ENCODE data around the gene CCDC157.
A peak's percentile ranks its signal among the peaks of the same experiment; 100 is the strongest.

CCDC157 gene

GRCh38 chr22:30323246-30323645, 33.6 kb upstream of the CCDC157 start:
- Histone ChIP-seq H3K4me2 (ENCODE audit: low read length, poor library complexity, severe bottlenecking) (no peak overlapping the region), H3K27ac (ENCODE audit: low read length, poor library complexity, severe bottlenecking) (no peak overlapping the region), H2AK5ac (ENCODE audit: low read length, severe bottlenecking) (no peak overlapping the region), H3K4me1 (ENCODE audit: control insufficient read depth, insufficient read depth, low read depth, low read length) (peaks cover 31% of the 10 kb centered on the region), H3K9me3 (ENCODE audit: control insufficient read depth, low read length) (no peaks in the 10 kb centered on the region), H3K27me3 (ENCODE audit: control insufficient read depth in 1 of 2, insufficient read depth in 1 of 2, low read length in 2 of 2) (no peaks in the 10 kb centered on the region), H3K14ac (ENCODE audit: low read length in 2 of 2) (no peak overlapping the region), H2BK5ac (ENCODE audit: low read depth, low read length, poor library complexity, severe bottlenecking) (no peak overlapping the region), H3K4me3 (ENCODE audit: insufficient read depth in 1 of 2, low read depth in 1 of 2, low read length in 2 of 2) (no peak overlapping the region), H3K36me3 (ENCODE audit: control insufficient read depth in 1 of 2, insufficient read depth in 2 of 2, low read depth in 1 of 2, low read length in 2 of 2) (peaks cover 25 to 30% of the 10 kb centered on the region in 2 experiments), H3K79me1 (replicated peaks; ENCODE audit: low read length, poor library complexity, severe bottlenecking) (peaks cover 21% of the 10 kb centered on the region), H2BK15ac (ENCODE audit: low read depth, poor library complexity, severe bottlenecking) (no peak overlapping the region), H2AFZ (ENCODE audit: low read depth, low read length) (no peak overlapping the region), H4K8ac (ENCODE audit: low read length) (no peak overlapping the region), H2BK120ac (ENCODE audit: low read depth, low read length) (no peak overlapping the region), H3K18ac (ENCODE audit: low read depth in 1 of 2, low read length in 2 of 2) (no peak overlapping the region), H3K4ac (ENCODE audit: low read depth in 1 of 2, low read length in 2 of 2) (no peak overlapping the region), H3K9ac (ENCODE audit: low read length) (no peak overlapping the region), H4K91ac (ENCODE audit: low read length) (no peak overlapping the region), H2BK12ac (ENCODE audit: low read length in 2 of 2) (no peak overlapping the region), H3K23ac (ENCODE audit: low read length in 2 of 2) (no peak overlapping the region)
- WGBS, result 93% methylated on average over 3 of the region's 3 CpGs
- DNase-seq, result no peak

- Histone ChIP-seq H3K9me3 (ENCODE audit: control insufficient read depth, low read length) (no peaks in the 10 kb centered on the region), H3K79me1 (replicated peaks; ENCODE audit: low read length, poor library complexity, severe bottlenecking) (peaks cover 16% of the 10 kb centered on the region), H2BK5ac (ENCODE audit: low read depth, low read length, poor library complexity, severe bottlenecking) (no peak overlapping the region), H3K14ac (ENCODE audit: low read length in 2 of 2) (no peak overlapping the region), H2AK5ac (ENCODE audit: low read length, severe bottlenecking) (peak overlapping the region; percentile 70), H2BK120ac (ENCODE audit: low read depth, low read length) (no peak overlapping the region), H3K9ac (ENCODE audit: low read length) (peak overlapping the region; percentile 90), H3K4me3 (ENCODE audit: insufficient read depth in 1 of 2, low read depth in 1 of 2, low read length in 2 of 2) (peak overlapping the region in 1 of 2 experiments; percentile 82), H3K27me3 (ENCODE audit: control insufficient read depth in 1 of 2, insufficient read depth in 1 of 2, low read length in 2 of 2) (no peaks in the 10 kb centered on the region), H2AFZ (ENCODE audit: low read depth, low read length) (no peak overlapping the region), H3K27ac (ENCODE audit: low read length, poor library complexity, severe bottlenecking) (no peak overlapping the region), H3K18ac (ENCODE audit: low read depth in 1 of 2, low read length in 2 of 2) (no peak overlapping the region), H3K4ac (ENCODE audit: low read depth in 1 of 2, low read length in 2 of 2) (peak overlapping the region in 1 of 2 experiments; percentile 37), H4K8ac (ENCODE audit: low read length) (peak overlapping the region; percentile 7), H3K23ac (ENCODE audit: low read length in 2 of 2) (no peak overlapping the region), H2BK12ac (ENCODE audit: low read length in 2 of 2) (peak overlapping the region in 1 of 2 experiments; percentile 49), H3K36me3 (ENCODE audit: control insufficient read depth in 1 of 2, insufficient read depth in 2 of 2, low read depth in 1 of 2, low read length in 2 of 2) (peaks cover 22 to 27% of the 10 kb centered on the region in 2 experiments), H3K4me2 (ENCODE audit: low read length, poor library complexity, severe bottlenecking) (peak overlapping the region; percentile 64), H4K91ac (ENCODE audit: low read length) (no peak overlapping the region), H3K4me1 (ENCODE audit: control insufficient read depth, insufficient read depth, low read depth, low read length) (peaks cover 32% of the 10 kb centered on the region), H2BK15ac (ENCODE audit: low read depth, poor library complexity, severe bottlenecking) (no peak overlapping the region)
- peak; percentile 53 for DNase-seq
- 100% methylated on average over 7 of the region's 8 CpGs for WGBS
These were observed 32.6 kb upstream of the CCDC157 start for GRCh38 chr22:30324014-30324730.

- no peak overlapping the region for H3K23ac ChIP-seq (ENCODE audit: low read length in 2 of 2)
- peak overlapping the region; percentile 82 to 98 for H3K4me3 ChIP-seq (ENCODE audit: insufficient read depth in 1 of 2, low read depth in 1 of 2, low read length in 2 of 2)
- no peak overlapping the region for H2AK5ac ChIP-seq (ENCODE audit: low read length, severe bottlenecking)
- H3K9ac ChIP-seq (ENCODE audit: low read length), result peak overlapping the region; percentile 90
- peak overlapping the region; percentile 68 for H2BK15ac ChIP-seq (ENCODE audit: low read depth, poor library complexity, severe bottlenecking)
- peaks cover 10% of the 10 kb centered on the region for H3K79me1 ChIP-seq (replicated peaks; ENCODE audit: low read length, poor library complexity, severe bottlenecking)
- 59% methylated on average over 5 of the region's 5 CpGs for WGBS
- peak; percentile 98 for DNase-seq
- H3K18ac ChIP-seq (ENCODE audit: low read depth in 1 of 2, low read length in 2 of 2), result peak overlapping the region; percentile 31 to 98
- H3K9me3 ChIP-seq (ENCODE audit: control insufficient read depth, low read length), result no peaks in the 10 kb centered on the region
- H3K14ac ChIP-seq (ENCODE audit: low read length in 2 of 2), result peak overlapping the region in 1 of 2 experiments; percentile 89
- H4K91ac ChIP-seq (ENCODE audit: low read length), result peak overlapping the region; percentile 73
- no peak overlapping the region for H2AFZ ChIP-seq (ENCODE audit: low read depth, low read length)
- peak overlapping the region; percentile 64 for H3K4me2 ChIP-seq (ENCODE audit: low read length, poor library complexity, severe bottlenecking)
- peak overlapping the region; percentile 45 for H3K27ac ChIP-seq (ENCODE audit: low read length, poor library complexity, severe bottlenecking)
- no peaks in the 10 kb centered on the region for H3K27me3 ChIP-seq (ENCODE audit: control insufficient read depth in 1 of 2, insufficient read depth in 1 of 2, low read length in 2 of 2)
- peak overlapping the region; percentile 4 to 91 for H2BK12ac ChIP-seq (ENCODE audit: low read length in 2 of 2)
- peak overlapping the region; percentile 65 to 75 for H3K4ac ChIP-seq (ENCODE audit: low read depth in 1 of 2, low read length in 2 of 2)
- H3K36me3 ChIP-seq (ENCODE audit: control insufficient read depth in 1 of 2, insufficient read depth in 2 of 2, low read depth in 1 of 2, low read length in 2 of 2), result peaks cover 18 to 21% of the 10 kb centered on the region in 2 experiments
- no peak overlapping the region for H2BK5ac ChIP-seq (ENCODE audit: low read depth, low read length, poor library complexity, severe bottlenecking)
- peaks cover 28% of the 10 kb centered on the region for H3K4me1 ChIP-seq (ENCODE audit: control insufficient read depth, insufficient read depth, low read depth, low read length)
- peak overlapping the region; percentile 52 for H4K8ac ChIP-seq (ENCODE audit: low read length)
- H2BK120ac ChIP-seq (ENCODE audit: low read depth, low read length), result peak overlapping the region; percentile 11
These were observed 31.6 kb upstream of the CCDC157 start for GRCh38 chr22:30325065-30325720.

GRCh38 chr22:30325724-30326254, 31.0 kb upstream of the CCDC157 start:
- 50% methylated on average over 12 of the region's 14 CpGs for WGBS

More at GRCh38 chr22:30325724-30326254, 31.0 kb upstream of the CCDC157 start:
- Histone ChIP-seq H3K4me2 (ENCODE audit: low read length, poor library complexity, severe bottlenecking) (peak overlapping the region; percentile 64), H3K9ac (ENCODE audit: low read length) (peak overlapping the region; percentile 90), H2BK5ac (ENCODE audit: low read depth, low read length, poor library complexity, severe bottlenecking) (no peak overlapping the region), H3K14ac (ENCODE audit: low read length in 2 of 2) (peak overlapping the region in 1 of 2 experiments; percentile 89), H2AK5ac (ENCODE audit: low read length, severe bottlenecking) (no peak overlapping the region), H3K18ac (ENCODE audit: low read depth in 1 of 2, low read length in 2 of 2) (peak overlapping the region; percentile 31 to 98), H2BK15ac (ENCODE audit: low read depth, poor library complexity, severe bottlenecking) (peak overlapping the region; percentile 68), H3K4ac (ENCODE audit: low read depth in 1 of 2, low read length in 2 of 2) (peak overlapping the region; percentile 65 to 75), H2BK120ac (ENCODE audit: low read depth, low read length) (peak overlapping the region; percentile 80), H3K4me3 (ENCODE audit: insufficient read depth in 1 of 2, low read depth in 1 of 2, low read length in 2 of 2) (peak overlapping the region; percentile 82 to 98), H3K9me3 (ENCODE audit: control insufficient read depth, low read length) (no peaks in the 10 kb centered on the region), H3K36me3 (ENCODE audit: control insufficient read depth in 1 of 2, insufficient read depth in 2 of 2, low read depth in 1 of 2, low read length in 2 of 2) (peaks cover 13 to 20% of the 10 kb centered on the region in 2 experiments), H4K8ac (ENCODE audit: low read length) (peak overlapping the region; percentile 52), H4K91ac (ENCODE audit: low read length) (peak overlapping the region; percentile 76), H2BK12ac (ENCODE audit: low read length in 2 of 2) (peak overlapping the region; percentile 4 to 91), H2AFZ (ENCODE audit: low read depth, low read length) (no peak overlapping the region), H3K4me1 (ENCODE audit: control insufficient read depth, insufficient read depth, low read depth, low read length) (peaks cover 27% of the 10 kb centered on the region), H3K27me3 (ENCODE audit: control insufficient read depth in 1 of 2, insufficient read depth in 1 of 2, low read length in 2 of 2) (no peaks in the 10 kb centered on the region), H3K79me1 (replicated peaks; ENCODE audit: low read length, poor library complexity, severe bottlenecking) (peaks cover 9% of the 10 kb centered on the region), H3K27ac (ENCODE audit: low read length, poor library complexity, severe bottlenecking) (peak overlapping the region; percentile 45), H3K23ac (ENCODE audit: low read length in 2 of 2) (no peak overlapping the region)
- no peak for DNase-seq
